A673 (cell line): ENCODE measurements around the gene EVX1. TPM values are rescaled to one million over a fixed set of nuclear protein-coding genes. Genes with fewer than 3 reads are reported as not detected.
A peak's percentile ranks its signal among the peaks of the same experiment; 100 is the strongest.

Source experiments
- BruUV-seq: library from RNA; stranded (reverse); fragments of 400-500 nt; replicated peaks from 2 replicates; lab custom pipeline; 2021; lab: Mats Ljungman, UMichigan
- CTCF ChIA-PET: fragments of 300-600 bp; sonication (Branson Sonifier 250); formaldehyde crosslinking; loops from one replicate; lab custom pipeline; 2022; ENCODE audit warnings: antibody characterized with exemption; lab: Charles Lee
- POLR2A ChIA-PET: fragments of 300-600 bp; sonication (Branson Sonifier 250); formaldehyde crosslinking; loops from one replicate; lab custom pipeline; 2022; ENCODE audit warnings: antibody characterized with exemption; ENCODE audit not compliant: low non-redundant PET; lab: Charles Lee
- DNase-seq: peaks from one replicate; pipeline ENCODE4 v3.0.0-alpha.2; 2015; ENCODE audit warnings: low spot score
- H3K27ac ChIP-seq: fragments of 200-600 bp; sonication (generic); 2 replicates; pipeline ENCODE4 v1.5.1; 2016; ENCODE audit warnings: mixed run types, low read depth, mild to moderate bottlenecking, mixed read lengths, antibody characterized with exemption, low read length; ENCODE audit not compliant: poor library complexity, severe bottlenecking
- H3K27me3 ChIP-seq: fragments of 200-600 bp; sonication (generic); replicated peaks from 2 replicates; pipeline ENCODE4 v1.6.1; 2017; ENCODE audit warnings: mixed run types, low read depth, mild to moderate bottlenecking, mixed read lengths, antibody characterized with exemption, low read length; ENCODE audit not compliant: insufficient read depth, poor library complexity
- H3K36me3 ChIP-seq: fragments of 200-600 bp; sonication (generic); 2 replicates; pipeline ENCODE4 v1.6.1; 2016; ENCODE audit warnings: mixed run types, mild to moderate bottlenecking, mixed read lengths, antibody characterized with exemption, low read length; ENCODE audit not compliant: insufficient read depth, poor library complexity, severe bottlenecking
- H3K4me1 ChIP-seq: fragments of 200-600 bp; sonication (generic); 2 replicates; pipeline ENCODE4 v1.6.1; 2017; ENCODE audit warnings: mixed run types, mild to moderate bottlenecking, mixed read lengths, antibody characterized with exemption, low read length; ENCODE audit not compliant: insufficient read depth, poor library complexity, severe bottlenecking
- H3K4me3 ChIP-seq: fragments of 200-600 bp; sonication (generic); 2 replicates; pipeline ENCODE4 v1.5.1; 2016; ENCODE audit warnings: low read depth, mixed run types, mild to moderate bottlenecking, mixed read lengths, low read length; ENCODE audit not compliant: poor library complexity, severe bottlenecking
- H3K9me3 ChIP-seq: fragments of 200-600 bp; sonication (generic); 2 replicates; pipeline ENCODE4 v1.6.1; 2016; ENCODE audit warnings: mixed run types, low read depth, mild to moderate bottlenecking, mixed read lengths, antibody characterized with exemption, low read length; ENCODE audit not compliant: poor library complexity, severe bottlenecking
- EZH2 ChIP-seq: fragments of 200-600 bp; sonication (generic); IDR thresholded peaks from 2 replicates; pipeline ENCODE4 v1.6.1; 2017; ENCODE audit warnings: borderline replicate concordance, low read depth, mild to moderate bottlenecking, mixed read lengths, antibody characterized with exemption, low read length; ENCODE audit not compliant: poor library complexity, severe bottlenecking
- intact Hi-C: fragments of 100-400 bp; cut with micrococcal nuclease; formaldehyde crosslinking; loops from one replicate; pipeline ENCODE4 v1.10.0; 2022; ENCODE audit not compliant: unreplicated experiment
- total RNA-seq: library from RNA; stranded (reverse); gene quantifications from 2 replicates; pipeline ENCODE4 v1.2.3, GENCODE V29; 2021
- TF ChIP-seq, protein P1 (sequence below): fragments of 300-800, 200-600 bp; sonication (generic); conservative IDR thresholded peaks from 2 replicates; pipeline ENCODE4 v1.5.1; 2017; ENCODE audit warnings: low read depth, mild to moderate bottlenecking, antibody characterized with exemption, low read length, moderate library complexity, mixed read lengths

The EVX1 gene
- total RNA-seq, 1 experiment from 2014 or later: not detected

DNA sequence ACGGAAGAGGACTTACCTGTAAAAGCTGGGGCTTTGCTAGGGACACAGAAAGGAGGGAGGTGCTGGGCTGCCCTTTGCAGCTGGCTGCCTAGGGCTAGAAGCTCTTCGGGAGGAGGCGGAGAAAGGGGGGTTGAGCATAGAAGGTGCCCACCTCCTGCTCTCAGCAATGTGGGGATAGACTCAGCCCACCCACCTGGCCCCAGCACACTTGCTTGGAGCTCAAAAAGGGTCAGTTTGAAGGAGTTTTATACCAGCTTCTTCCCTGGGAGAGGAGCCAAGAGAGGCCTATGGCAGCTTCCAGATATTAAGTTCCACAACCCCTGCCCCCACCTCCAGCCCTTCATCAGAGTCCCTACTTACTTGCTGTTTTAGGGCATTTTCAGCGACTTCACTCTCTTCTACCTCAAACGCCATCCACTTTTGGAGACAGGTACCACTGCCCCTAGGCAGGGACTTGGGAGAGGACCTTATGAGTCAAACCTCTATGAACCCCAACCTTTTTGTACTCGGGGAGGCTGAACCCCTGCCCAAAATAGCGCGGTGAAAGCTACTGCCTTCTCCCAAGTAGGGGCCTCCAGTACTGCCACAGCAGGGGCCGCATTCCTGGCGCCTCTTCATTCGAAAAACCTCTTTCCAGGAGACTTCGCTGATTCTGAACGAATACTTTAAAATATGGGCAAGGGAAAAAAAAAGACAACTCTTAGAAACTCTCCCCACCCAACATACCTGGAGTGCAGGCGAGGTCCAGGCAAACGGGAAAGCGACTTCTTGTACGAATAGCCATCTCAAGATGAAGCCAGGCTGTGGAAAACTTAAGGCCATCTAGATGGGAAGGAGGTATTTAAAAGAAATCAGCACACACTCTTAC is 1.2 kb upstream of the EVX1 start:
- no peak overlapping the region for H3K4me3 ChIP-seq
- no peak overlapping the region for H3K27ac ChIP-seq
- TF ChIP-seq, protein P1, sequence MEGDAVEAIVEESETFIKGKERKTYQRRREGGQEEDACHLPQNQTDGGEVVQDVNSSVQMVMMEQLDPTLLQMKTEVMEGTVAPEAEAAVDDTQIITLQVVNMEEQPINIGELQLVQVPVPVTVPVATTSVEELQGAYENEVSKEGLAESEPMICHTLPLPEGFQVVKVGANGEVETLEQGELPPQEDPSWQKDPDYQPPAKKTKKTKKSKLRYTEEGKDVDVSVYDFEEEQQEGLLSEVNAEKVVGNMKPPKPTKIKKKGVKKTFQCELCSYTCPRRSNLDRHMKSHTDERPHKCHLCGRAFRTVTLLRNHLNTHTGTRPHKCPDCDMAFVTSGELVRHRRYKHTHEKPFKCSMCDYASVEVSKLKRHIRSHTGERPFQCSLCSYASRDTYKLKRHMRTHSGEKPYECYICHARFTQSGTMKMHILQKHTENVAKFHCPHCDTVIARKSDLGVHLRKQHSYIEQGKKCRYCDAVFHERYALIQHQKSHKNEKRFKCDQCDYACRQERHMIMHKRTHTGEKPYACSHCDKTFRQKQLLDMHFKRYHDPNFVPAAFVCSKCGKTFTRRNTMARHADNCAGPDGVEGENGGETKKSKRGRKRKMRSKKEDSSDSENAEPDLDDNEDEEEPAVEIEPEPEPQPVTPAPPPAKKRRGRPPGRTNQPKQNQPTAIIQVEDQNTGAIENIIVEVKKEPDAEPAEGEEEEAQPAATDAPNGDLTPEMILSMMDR: no peak
- no peak for TF ChIP-seq EZH2
- no peak for DNase-seq
- ChIA-PET CTCF (no interaction called here), POLR2A (no interaction called here)
- no peaks in the 10 kb centered on the region for H3K4me1 ChIP-seq
- peaks cover 100% of the 10 kb centered on the region for H3K27me3 ChIP-seq
- intact Hi-C loops: no loop called here
- H3K36me3 ChIP-seq: no peaks in the 10 kb centered on the region
- no TSS peak for BruUV-seq
- H3K9me3 ChIP-seq: no peaks in the 10 kb centered on the region

DNA sequence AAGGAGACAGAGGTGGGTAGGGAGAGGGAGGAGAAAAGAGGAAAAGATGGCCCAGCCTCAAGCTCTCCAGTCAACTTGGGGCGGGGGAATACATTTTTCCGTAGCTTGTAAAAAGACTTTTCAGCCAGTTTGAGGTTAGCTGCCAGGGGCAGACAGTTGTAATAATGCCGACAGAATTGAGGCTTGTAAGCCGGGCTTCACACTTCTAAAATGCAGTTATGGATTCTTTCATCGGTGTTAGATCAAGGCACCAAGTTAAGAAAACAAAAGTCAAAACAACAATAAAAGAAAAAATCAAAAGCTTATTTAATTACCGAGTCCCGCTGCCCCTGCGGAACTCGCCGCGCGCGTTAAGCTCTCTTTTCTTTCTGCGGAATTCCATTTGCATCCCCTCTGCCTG is 448 bp upstream of the EVX1 start:
- POLR2A ChIA-PET: no interaction called here
- BruUV-seq: no TSS peak

GRCh38 chr7:27243340-27244163 is 950 bp downstream of the EVX1 start:
- TF ChIP-seq, protein P1: no peak
- peak; percentile 9 for TF ChIP-seq EZH2
- CTCF ChIA-PET: no interaction called here
- Histone ChIP-seq H3K27me3 (peaks cover 100% of the 10 kb centered on the region), H3K4me3 (no peak overlapping the region), H3K27ac (no peak overlapping the region), H3K4me1 (no peaks in the 10 kb centered on the region), H3K36me3 (no peaks in the 10 kb centered on the region), H3K9me3 (no peaks in the 10 kb centered on the region)
- intact Hi-C loops: no loop called here
- BruUV-seq: no TSS peak
- no peak for DNase-seq
- POLR2A ChIA-PET: no interaction called here

More for the DNA sequence above, 448 bp upstream of the EVX1 start:
- H3K27me3 ChIP-seq: peaks cover 100% of the 10 kb centered on the region
- no peak overlapping the region for H3K27ac ChIP-seq
- CTCF ChIA-PET: no interaction called here
- intact Hi-C loops: no loop called here
- H3K36me3 ChIP-seq: no peaks in the 10 kb centered on the region
- H3K9me3 ChIP-seq: no peaks in the 10 kb centered on the region
- no peaks in the 10 kb centered on the region for H3K4me1 ChIP-seq
- DNase-seq: no peak
- TF ChIP-seq EZH2: no peak
- TF ChIP-seq, protein P1: no peak
- no peak overlapping the region for H3K4me3 ChIP-seq
